CD4-positive, alpha-beta T cell treated with Interleukin-15 for 4 hours (primary cell): ENCODE measurements around the gene CHMP5.

ENCODE experiments used
- DNase-seq: peaks from one replicate; pipeline ENCODE4 v3.0.0-alpha.2; 2020; ENCODE audit warnings: low spot score

The CHMP5 gene

DNA sequence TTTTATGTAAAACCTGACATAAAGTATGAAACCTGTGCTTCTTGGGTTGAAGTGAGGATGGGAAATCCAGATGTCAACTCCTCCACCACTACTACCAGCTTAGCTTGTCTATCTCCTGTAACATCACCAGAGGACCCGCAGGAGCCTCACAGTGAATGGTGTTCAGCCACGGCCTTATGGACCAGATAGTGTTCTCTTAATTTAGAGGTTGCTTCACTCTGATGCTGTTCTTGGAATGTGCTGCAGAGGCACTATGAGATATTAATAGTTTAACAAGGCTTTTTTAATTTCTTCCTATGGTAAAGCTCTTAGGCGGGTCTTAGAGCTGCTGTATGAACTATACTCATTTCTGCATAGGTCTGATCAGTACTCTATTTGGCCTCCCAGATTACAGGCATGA is 53.4 kb downstream of the CHMP5 start:
- DNase-seq: no peak

DNA sequence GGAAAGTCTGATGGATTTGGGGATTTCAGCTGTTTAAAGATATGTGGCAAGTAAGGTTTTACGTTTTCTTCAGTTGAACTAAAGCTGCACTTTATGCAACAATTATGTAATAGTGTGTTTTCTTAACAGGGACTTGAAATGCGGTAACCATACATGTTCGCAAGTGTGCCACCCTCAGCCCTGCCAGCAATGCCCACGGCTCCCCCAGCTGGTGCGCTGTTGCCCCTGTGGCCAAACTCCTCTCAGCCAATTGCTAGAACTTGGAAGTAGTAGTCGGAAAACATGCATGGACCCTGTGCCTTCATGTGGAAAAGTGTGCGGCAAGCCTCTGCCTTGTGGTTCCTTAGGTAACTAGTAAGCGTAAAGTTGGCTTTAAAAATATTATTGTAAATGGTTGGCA is 53.9 kb downstream of the CHMP5 start:
- no peak for DNase-seq

DNA sequence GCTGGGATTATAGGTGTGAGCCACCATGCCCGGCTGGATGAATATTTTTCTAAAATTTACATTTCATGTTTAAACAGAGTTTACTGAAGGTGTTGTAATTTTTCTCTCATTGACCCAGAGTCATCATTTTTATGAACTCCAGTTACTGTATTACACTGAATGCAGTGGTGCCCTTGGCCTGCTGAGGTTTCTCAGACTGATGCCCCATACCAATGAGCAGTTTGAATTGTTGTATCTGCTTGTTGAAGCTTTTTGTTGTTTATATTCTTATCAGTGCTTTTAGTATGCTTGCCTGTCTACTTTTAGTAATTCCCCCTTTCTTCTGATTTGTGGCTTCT is 55.4 kb downstream of the CHMP5 start:
- DNase-seq: no peak

DNA sequence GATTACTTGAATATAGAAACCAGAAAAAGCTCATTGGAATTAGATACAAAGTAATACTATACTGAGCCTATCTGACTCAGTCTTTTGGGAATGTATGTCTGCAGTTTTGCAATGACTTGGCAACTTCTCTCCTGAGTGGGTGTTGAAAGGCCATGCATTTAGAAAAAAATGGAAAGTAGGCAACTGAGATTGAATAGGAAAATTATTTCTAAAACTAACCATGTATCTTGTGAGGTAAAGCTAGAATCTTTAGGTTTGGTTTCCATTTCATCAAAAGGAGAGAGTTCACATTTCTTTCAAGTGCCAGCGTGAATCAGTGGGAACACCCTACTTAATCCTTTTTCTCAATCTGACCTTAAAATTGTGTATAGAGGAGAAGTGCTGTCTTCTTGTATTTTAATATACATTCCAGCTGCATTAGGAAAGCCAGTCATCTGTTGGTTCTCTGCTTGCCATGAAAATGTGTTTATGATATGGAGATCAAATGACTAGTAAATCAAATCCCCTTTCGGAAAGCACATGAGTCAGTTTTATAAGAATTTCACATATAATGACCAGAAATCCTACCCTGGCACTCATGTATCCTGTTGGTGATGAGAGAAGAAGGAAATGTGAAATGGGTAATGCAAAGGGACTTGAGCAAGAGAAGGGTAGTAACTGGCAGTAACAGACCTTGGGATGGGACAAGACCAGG is 55.9 kb downstream of the CHMP5 start:
- no peak for DNase-seq

DNA sequence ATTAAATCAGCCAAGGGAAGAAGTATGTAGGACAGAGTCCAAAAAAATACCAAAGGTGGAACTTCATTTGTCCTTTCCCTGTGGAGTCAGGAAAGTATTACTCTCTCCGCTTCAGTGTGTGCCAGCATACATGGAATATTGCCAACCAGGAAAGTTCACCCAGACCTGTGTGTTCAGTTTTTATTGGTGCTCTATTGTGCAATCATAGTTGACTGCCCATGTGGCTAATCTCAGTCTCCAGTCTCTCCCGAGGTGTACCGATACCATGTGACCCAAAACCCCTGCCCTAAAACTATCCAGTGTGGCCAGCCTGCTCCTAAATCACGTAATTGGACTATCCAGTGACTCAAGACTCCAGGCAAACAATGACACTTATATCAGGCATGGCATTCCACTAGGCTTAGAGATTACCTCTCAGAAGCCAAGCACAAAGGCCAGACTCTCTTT is 64.3 kb downstream of the CHMP5 start:
- no peak for DNase-seq

DNA sequence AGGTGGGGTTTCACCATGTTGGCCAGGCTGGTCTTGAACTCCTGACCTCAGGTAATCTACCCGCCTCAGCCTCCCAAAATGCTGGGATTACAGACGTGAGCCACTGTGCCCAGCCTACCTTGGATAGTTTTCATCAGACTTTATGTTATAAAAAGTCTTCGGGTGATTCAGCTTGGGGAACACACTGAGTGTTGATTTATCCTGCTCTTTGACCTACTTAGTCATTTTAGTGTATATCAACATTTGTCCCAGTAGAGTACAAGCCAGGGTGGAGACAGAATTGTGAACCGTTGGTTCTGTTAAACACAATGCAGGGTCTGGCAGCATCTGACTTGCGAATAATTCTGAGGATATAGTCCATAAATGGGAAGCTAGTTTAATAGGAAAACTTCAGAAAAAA is 65.1 kb downstream of the CHMP5 start:
- DNase-seq: no peak

DNA sequence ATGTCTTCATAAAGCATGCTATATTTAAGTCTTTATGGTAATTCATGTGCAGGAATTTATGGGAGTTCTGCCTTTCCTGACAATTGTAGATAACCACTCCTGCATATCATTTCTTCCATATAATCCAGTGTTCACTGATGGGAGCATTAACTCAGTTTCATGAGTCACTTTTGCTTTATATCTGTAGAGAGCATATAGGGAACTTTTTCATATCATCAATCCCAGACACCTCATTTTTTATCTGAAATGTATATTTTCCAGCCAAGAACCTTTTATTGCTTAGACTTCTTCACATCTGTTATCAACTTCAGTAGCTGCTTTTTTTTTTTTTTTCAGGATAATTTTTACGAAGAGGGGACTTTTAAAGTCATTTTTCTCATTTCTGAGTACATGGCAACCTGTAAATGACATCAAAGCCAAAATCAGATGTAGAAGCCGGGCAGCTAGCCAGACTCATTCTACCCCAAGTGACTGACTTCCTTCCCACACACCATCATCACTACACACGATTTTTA is 66.6 kb downstream of the CHMP5 start:
- DNase-seq: no peak
